ENCODE measurements around the gene RAB3GAP1. TPM values are rescaled to one million over a fixed set of nuclear protein-coding genes. Genes with fewer than 3 reads are reported as not detected.

Gene RAB3GAP1
- total and polyA plus RNA-seq, 12 donors: 12.9 to 48.5 (median 33.8) TPM

- Histone ChIP-seq H3K4me3 (no peak overlapping the region), H3K4me1 (replicated peaks in 1 of 2) (no peaks in the 10 kb centered on the region), H3K36me3 (replicated peaks in 1 of 2) (peaks cover 0 to 18% of the 10 kb centered on the region in 2 donors), H3K27ac (no peak overlapping the region), H3K27me3 (no peaks in the 10 kb centered on the region), H3K9me3 (replicated peaks in 1 of 3) (no peaks in the 10 kb centered on the region)
- TF ChIP-seq, protein P1, sequence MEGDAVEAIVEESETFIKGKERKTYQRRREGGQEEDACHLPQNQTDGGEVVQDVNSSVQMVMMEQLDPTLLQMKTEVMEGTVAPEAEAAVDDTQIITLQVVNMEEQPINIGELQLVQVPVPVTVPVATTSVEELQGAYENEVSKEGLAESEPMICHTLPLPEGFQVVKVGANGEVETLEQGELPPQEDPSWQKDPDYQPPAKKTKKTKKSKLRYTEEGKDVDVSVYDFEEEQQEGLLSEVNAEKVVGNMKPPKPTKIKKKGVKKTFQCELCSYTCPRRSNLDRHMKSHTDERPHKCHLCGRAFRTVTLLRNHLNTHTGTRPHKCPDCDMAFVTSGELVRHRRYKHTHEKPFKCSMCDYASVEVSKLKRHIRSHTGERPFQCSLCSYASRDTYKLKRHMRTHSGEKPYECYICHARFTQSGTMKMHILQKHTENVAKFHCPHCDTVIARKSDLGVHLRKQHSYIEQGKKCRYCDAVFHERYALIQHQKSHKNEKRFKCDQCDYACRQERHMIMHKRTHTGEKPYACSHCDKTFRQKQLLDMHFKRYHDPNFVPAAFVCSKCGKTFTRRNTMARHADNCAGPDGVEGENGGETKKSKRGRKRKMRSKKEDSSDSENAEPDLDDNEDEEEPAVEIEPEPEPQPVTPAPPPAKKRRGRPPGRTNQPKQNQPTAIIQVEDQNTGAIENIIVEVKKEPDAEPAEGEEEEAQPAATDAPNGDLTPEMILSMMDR (IDR thresholded peaks at IDR 0.05): no peak
- TF ChIP-seq POLR2A (IDR thresholded peaks at IDR 0.05): no peak
- DNase-seq: no peak
- intact Hi-C loops (cut with DNase I): no loop called here
- 89 to 100% (median 95%) methylated on average over 2 of the region's 2 CpGs for WGBS, 4 donors
Observed at GRCh38 chr2:135159191-135159590, 107.1 kb downstream of the RAB3GAP1 start.

DNA sequence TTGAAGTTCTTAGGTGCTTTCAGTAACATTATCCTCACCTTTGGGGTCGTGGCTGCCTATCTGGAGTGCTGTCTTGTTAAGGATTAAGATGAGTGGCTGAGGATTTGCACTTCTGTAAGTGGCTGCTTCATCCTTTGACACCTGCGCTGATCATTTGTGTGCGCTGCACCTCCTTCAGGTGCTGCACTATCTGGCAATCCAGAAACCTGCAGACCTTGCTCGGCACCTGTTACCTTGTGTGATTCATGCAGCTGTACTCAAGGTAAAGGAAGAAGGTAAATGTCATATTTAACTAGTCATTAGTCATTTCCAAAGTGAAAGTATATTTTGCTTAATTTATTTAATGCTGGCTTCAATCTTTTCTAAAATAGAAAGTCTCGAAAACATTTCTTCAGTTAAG lies 110.3 kb downstream of the RAB3GAP1 start:
- H3K27ac ChIP-seq: no peak overlapping the region
- intact Hi-C loops (cut with DNase I): no loop called here
- TF ChIP-seq POLR2A (IDR thresholded peaks at IDR 0.05): no peak
- TF ChIP-seq, protein P1 (IDR thresholded peaks at IDR 0.05): no peak
- no peak for DNase-seq
- no peak overlapping the region for H3K4me3 ChIP-seq
- 91 to 98% (median 92%) methylated on average over 5 of the region's 5 CpGs for WGBS, 4 donors
- peaks cover 0 to 31% of the 10 kb centered on the region in 2 donors for H3K36me3 ChIP-seq (replicated peaks in 1 of 2)
- no peaks in the 10 kb centered on the region for H3K4me1 ChIP-seq (replicated peaks in 1 of 2)
- no peaks in the 10 kb centered on the region for H3K9me3 ChIP-seq (replicated peaks in 1 of 3)
- no peaks in the 10 kb centered on the region for H3K27me3 ChIP-seq

DNA sequence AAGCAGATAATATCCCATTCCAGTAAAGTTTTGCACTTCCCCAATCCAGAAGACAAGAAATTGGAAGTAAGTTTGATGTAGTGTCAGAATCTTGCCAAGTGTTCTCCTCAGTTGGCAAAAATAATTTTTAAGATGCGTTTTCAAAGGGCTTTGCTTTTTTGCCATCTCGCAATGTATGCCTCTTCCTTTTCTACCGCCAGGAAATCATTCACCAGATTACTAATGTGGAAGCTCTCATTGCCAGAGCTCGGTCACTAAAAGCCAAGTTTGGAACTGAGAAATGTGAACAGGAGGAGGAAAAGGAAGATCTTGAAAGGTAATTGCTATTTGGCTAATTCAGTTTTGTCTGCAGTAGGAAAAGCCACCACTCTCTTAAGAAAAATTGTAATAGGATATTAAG lies 110.7 kb downstream of the RAB3GAP1 start:
- Histone ChIP-seq H3K27ac (no peak overlapping the region), H3K9me3 (replicated peaks in 1 of 3) (no peaks in the 10 kb centered on the region), H3K27me3 (no peaks in the 10 kb centered on the region), H3K4me1 (replicated peaks in 1 of 2) (no peaks in the 10 kb centered on the region), H3K4me3 (no peak overlapping the region), H3K36me3 (replicated peaks in 1 of 2) (peaks cover 0 to 31% of the 10 kb centered on the region in 2 donors)
- TF ChIP-seq, protein P1 (IDR thresholded peaks at IDR 0.05): no peak
- TF ChIP-seq POLR2A (IDR thresholded peaks at IDR 0.05): no peak
- 83 to 88% (median 86%) methylated on average over 4 of the region's 4 CpGs for WGBS, 4 donors
- DNase-seq: no peak
- intact Hi-C loops (cut with DNase I): no loop called here

DNA sequence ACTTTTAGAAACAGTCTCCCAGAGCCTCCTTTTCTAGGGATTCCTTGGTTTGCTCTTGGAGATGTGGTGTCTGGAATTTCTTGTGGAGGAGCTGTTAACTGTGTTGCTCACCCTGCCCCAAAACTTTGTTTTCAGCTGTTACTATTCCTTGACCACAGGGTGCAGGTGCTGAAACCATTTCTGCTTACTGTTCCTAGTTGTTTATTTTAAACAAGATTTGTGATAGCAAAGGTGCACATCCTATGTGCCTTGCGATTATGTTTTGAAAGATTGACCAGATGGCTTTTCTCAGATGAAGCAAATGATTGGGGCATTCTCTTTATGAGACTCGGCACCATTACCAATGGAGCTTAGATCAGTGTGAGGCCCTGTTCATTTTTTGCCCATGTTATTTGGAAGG lies 111.2 kb downstream of the RAB3GAP1 start:
- intact Hi-C loops (cut with DNase I): no loop called here
- H3K27me3 ChIP-seq: no peaks in the 10 kb centered on the region

More for the DNA sequence above, 111.2 kb downstream of the RAB3GAP1 start:
- Histone ChIP-seq H3K4me1 (replicated peaks in 1 of 2) (no peaks in the 10 kb centered on the region), H3K36me3 (replicated peaks in 1 of 2) (peaks cover 0 to 36% of the 10 kb centered on the region in 2 donors), H3K4me3 (no peak overlapping the region), H3K27ac (no peak overlapping the region), H3K9me3 (replicated peaks in 1 of 3) (no peaks in the 10 kb centered on the region)
- 89 to 92% (median 90%) methylated on average over 2 of the region's 2 CpGs for WGBS, 4 donors
- TF ChIP-seq, protein P1 (IDR thresholded peaks at IDR 0.05): no peak
- TF ChIP-seq POLR2A (IDR thresholded peaks at IDR 0.05): no peak
- DNase-seq: no peak

Data from adrenal gland (tissue), 12 donors.